Epithelial cell of esophagus (primary cell): ENCODE results near the gene PBX4.

Source experiments
- DNase-seq: peaks from one replicate; pipeline ENCODE4 v3.0.0; 2010; ENCODE audit warnings: low read depth
- H3K4me3 ChIP-seq: 2 replicates; pipeline ENCODE4 v1.5.1; 2011; ENCODE audit warnings: mild to moderate bottlenecking, low read length, control low read depth
- TF ChIP-seq, protein P1 (sequence below): IDR thresholded peaks from 2 replicates; pipeline ENCODE4 v1.5.1; 2011; ENCODE audit warnings: low read depth, mild to moderate bottlenecking, low read length, control low read depth, inconsistent platforms; ENCODE audit not compliant: insufficient read depth; ENCODE audit errors: missing control alignments

Gene PBX4

DNA sequence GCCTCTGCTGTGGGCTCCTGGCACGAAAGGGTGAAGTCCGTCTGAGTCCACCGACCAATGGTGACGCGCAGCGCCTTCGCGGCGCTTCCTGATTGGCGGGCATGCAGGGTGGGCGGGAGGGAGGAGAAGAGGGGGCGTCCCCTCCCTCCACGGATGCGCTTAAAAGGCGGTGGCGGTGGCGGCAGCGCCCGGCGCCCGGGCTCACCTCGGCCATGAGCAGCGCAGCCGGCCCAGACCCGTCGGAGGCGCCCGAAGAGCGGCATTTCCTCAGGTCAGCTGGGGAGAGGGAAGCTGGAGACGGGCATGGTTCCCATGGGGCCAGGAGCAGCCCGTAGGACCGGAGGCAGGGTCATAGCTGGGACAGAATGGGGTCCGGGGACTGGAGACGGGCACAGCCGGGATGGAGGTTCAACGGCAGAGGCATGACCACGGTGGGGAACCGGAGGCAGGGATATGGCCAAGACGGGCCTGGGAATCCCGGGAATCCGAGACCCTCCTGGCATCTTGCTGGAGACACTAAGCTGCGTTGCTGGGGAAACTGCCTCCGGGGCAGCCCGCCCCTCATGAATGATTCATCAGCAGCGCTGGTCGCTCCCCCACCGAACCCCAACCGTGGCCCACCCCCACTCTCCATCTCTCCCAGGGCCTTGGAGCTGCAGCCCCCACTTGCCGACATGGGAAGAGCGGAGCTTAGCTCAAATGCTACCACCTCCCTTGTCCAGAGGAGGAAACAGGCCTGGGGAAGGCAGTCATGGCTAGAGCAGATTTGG, 89.6 kb downstream of the PBX4 start, which contains the start of gene YJEFN3:
YJEFN3 (plus strand) TSS at position 191 of the 770 bp plus-strand sequence; CDS start at position 213, 22 bp downstream.
- TF ChIP-seq, protein P1, sequence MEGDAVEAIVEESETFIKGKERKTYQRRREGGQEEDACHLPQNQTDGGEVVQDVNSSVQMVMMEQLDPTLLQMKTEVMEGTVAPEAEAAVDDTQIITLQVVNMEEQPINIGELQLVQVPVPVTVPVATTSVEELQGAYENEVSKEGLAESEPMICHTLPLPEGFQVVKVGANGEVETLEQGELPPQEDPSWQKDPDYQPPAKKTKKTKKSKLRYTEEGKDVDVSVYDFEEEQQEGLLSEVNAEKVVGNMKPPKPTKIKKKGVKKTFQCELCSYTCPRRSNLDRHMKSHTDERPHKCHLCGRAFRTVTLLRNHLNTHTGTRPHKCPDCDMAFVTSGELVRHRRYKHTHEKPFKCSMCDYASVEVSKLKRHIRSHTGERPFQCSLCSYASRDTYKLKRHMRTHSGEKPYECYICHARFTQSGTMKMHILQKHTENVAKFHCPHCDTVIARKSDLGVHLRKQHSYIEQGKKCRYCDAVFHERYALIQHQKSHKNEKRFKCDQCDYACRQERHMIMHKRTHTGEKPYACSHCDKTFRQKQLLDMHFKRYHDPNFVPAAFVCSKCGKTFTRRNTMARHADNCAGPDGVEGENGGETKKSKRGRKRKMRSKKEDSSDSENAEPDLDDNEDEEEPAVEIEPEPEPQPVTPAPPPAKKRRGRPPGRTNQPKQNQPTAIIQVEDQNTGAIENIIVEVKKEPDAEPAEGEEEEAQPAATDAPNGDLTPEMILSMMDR, result no peak
- no peak within 1 kb of the TSS for H3K4me3 ChIP-seq
- no peak for DNase-seq

DNA sequence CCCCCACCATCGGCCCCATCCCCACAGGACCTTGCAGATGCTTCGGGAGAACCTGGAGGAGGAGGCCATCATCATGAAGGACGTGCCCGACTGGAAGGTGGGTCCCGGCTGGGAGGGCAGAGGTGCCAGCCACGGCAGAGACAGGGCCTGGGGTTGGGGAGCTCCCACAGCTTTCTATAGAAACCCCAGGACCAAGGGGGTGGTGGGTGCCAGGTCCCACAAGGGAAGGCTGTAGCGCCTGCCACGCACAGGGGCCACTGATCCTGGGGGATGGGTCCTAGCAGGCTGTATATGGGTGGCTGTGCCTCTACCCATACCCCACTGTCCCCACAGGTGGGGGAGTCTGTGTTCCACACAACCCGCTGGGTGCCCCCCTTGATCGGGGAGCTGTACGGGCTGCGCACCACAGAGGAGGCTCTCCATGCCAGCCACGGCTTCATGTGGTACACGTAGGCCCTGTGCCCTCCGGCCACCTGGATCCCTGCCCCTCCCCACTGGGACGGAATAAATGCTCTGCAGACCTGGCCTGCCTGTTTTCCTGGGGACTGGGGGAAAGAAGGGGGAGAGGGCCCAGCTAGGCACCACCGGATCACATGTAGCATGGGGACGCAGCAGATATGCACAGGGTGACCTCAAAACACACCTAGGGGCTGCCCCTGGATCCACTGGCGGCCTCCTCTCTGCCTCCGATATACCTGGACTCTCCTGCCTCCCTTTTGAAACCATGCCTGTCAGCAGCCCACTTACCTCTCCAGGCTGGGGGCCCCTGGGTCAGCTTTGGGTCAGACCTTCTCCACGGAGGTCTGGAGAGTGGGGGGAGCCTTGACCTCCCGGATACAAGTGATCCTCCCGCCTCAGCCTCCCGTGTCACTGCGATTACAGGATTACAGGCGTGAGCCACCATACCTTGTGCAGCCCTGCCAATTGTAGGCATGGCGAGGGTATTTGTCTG, 90.5 kb downstream of the PBX4 start:
- TF ChIP-seq, protein P1, result no peak
- DNase-seq, result no peak

DNA sequence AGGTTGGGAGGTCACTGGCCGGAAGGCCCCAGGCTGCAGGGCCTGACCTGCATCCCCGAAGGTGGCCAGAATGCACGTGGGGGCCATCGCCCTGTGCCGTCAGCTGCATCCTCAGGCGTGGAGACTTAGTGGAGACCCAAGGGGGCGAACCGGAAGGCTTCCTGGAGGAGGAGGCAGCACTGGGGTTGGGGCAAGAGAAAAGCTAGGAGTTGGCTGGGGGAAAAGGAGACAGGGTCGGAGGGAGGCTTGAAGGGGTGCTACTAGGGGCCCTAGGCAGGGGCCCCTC, 91.2 kb downstream of the PBX4 start:
- no peak overlapping the region for H3K4me3 ChIP-seq
- DNase-seq, result no peak
- TF ChIP-seq, protein P1, result no peak

More for the DNA sequence above, 90.5 kb downstream of the PBX4 start:
- H3K4me3 ChIP-seq, result no peak overlapping the region

DNA sequence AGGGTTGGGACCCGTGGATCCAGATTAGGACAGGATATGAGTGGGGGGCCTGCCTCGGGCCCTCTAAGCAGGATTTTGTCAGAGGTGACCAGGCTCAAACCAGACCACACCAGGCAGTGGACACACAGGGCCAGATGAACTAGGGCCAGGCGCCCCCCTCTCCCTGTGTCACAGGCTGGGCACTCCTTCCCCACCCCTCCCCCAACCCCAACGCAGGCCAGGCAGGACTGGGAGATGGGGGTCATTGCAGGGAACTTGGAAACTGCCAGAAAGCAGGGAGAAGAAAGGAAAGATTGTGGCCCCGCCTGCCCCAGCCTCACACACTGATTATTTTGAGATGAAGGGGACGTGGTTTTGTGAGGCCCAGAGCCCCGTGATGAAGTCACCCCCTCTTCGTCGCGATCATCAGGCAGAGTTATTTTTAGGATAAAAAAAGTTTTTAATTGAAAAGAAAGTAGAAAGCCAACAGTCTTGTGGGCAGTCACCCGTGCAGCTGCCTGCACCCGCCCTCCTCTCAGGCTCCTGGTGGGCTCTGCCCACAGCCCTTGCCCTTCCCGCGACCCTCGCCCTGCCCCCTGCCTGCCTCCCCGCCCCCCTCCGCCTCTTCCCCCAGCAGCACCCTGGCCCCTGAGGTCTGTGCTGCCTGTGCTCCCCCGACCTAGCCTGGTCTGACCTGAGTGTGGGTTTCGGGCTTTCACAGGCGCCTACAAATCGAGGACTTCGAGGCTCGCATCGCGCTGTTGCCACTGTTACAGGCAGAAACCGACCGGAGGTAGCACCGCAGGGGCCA, 91.7 kb downstream of the PBX4 start:
- no peak for DNase-seq
- TF ChIP-seq, protein P1, result no peak
- no peak overlapping the region for H3K4me3 ChIP-seq

DNA sequence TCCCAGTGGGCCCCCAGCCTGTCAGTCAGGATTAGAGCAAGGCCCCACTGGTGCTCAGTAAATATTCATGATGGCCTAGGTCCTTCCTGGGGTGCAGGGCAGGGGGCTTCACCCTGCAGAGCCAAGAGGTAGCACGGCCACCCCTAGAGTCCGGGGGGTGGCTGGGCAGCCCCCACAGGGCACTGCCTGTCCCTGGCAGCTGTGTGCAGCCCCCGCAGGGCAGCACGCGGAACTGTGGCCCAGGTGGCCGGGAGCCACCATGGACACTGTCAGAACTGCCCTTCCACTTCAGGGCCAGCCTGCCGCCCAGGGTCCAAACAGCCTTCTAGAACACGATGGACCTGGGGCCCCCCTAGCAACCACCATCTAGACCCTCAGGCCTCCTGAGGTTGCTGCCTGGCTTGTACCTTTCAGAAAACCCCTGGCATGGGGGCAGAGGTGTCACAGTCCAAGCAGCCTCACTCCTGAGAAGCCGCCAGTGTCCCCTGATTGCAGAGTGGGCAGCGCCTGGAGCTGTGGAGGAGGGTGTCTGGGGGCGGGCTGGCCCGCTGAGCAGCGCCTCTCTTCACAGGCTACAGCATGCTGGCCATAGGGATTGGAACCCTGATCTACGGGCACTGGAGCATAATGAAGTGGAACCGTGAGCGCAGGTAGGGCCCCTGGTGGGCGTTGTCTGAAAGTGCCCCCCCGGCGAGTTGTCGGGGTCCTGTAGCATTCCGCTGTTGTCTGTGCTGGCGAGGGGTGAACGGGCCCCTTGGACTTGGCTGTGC, 92.7 kb downstream of the PBX4 start:
- H3K4me3 ChIP-seq, result no peak overlapping the region
- DNase-seq, result no peak
- TF ChIP-seq, protein P1, result no peak

DNA sequence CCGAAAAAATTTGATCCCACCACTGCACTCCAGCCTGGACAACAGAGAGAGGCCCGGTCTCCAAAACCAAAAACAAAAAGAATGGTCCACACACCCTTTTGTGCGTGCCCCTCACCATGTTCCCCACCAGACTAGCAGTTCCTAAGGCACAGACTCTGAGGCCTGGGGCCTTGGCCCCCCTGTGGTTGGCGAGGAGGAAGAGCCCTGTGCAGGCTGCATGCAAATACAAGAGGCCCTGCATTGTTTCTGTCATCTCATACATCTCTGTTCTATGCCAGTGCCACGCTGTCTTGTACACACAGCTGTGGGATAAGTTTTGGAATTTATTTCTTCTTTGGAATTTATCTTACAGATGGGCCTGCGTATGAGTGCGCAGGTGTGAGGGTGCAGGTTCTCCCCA, 94.4 kb downstream of the PBX4 start:
- DNase-seq, result no peak
- TF ChIP-seq, protein P1, result no peak
- no peak overlapping the region for H3K4me3 ChIP-seq
